GM21529 (cell line): ENCODE results near the gene SLC24A3.
"Not testable (repeated sequence)": the region's sequence is repeated elsewhere in the genome, so short reads cannot be mapped to it uniquely, and the experiment has no call there.

ENCODE experiments used
- ATAC-seq: cut with Tn5 transposase; IDR thresholded peaks from one replicate; pipeline ENCODE4 v1.9.1; 2021; ENCODE audit not compliant: unreplicated experiment

Gene SLC24A3

DNA sequence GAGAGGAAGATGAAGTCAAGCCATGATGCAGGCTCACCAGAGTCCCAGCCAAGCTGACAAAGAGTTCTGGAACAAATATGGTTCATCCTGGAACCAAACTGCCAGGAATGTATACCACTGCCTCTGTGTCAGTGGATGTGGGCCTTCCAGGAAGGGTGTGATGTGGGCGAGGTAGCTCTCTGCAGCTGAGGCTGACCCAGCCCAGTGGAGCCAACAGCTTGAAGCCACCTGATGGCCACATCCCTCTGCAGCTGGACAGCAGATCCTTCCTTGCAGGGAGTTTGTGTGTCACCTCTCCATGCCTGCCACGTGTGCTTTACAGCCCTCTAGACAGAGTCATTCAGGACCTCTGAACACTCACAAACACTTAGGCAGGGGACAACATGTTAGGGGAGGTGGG, 403.6 kb downstream of the SLC24A3 start:
- ATAC-seq: no peak

GRCh38 chr20:19616620-19617019, 404.2 kb downstream of the SLC24A3 start:
- ATAC-seq: no peak

DNA sequence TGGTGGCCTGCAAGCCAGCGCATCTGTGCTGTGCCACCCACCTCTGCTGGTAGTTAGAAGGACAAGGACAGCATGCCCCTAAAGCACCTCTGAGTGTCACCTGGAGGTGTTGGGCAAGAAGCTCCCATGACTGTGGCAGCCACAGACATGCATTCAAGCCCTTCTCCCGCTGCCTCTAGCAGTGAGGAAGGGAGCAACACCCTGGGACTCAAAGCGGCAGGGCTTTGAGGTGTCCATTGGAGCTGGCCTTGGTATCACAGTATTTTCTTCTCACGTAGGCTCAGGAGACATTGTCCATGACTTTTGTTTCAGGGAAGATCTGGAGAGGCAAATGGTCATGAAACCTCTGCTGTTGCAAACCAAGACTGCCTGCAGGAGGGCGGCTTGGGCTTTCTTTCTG, 404.8 kb downstream of the SLC24A3 start:
- ATAC-seq: no peak

DNA sequence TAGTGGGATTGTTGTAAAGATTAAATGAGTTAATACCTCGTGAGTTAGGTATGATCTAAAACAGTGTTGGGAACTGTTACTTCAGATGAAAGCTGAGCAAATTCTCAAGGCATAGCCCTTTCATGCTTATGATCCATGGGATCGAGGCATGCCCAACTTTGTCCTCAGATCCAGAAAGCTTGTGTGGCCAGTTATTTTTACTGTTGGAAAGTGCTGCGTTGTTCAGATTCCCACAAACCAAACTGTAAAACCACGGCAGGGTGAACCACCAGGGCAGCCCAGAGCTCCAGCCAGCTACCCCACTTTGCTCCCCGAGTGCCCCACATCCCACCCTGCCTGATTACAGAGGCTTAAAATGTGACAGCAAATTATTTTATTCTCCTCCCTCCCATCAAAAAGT, 406.3 kb downstream of the SLC24A3 start:
- no peak for ATAC-seq

DNA sequence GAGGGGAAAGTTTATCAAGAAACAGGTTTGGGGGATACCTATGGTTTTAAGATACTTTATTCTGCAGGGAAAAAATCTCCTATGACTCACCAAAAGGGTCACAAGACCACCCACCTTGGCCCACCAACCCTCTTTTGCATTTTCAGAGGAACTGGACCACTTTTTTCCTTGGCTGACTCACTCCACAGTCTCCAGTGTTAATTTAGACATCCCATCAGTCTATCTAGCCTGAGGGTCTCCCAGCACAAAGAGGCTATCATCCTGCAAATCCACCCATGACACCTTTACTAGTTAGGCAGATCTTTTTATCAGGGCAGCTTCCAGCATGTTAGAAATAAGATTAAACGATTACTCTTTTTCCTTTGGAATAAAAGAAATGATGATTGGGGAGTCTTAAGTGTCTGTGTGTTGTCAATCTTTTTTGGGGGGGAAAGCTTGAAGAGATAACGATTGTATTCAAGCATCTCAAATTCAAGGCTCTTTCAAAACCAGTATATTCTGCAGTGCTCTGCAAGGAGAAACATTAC, 407.5 kb downstream of the SLC24A3 start:
- no peak for ATAC-seq

- no peak for ATAC-seq
Measured at GRCh38 chr20:19620446-19620845, 408.0 kb downstream of the SLC24A3 start.

DNA sequence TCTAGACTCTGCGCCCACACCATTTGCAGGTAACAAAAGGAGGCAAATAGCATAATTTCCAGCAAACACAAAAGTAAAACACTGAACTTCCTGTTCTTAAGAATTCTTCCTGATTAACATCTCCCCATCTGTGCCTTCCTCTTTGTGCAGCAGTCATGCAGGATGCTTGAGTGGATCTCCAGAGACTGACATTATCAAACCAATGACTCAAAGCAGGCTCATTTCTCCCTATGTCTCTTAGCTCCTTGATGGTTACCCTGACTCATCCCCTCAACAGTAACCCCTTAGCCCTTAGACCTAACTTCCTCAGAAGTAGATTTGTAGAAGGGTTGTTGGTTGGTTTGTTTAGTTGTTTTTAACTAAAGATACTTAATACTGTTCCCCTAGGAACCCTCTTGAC, 408.6 kb downstream of the SLC24A3 start:
- no peak for ATAC-seq

DNA sequence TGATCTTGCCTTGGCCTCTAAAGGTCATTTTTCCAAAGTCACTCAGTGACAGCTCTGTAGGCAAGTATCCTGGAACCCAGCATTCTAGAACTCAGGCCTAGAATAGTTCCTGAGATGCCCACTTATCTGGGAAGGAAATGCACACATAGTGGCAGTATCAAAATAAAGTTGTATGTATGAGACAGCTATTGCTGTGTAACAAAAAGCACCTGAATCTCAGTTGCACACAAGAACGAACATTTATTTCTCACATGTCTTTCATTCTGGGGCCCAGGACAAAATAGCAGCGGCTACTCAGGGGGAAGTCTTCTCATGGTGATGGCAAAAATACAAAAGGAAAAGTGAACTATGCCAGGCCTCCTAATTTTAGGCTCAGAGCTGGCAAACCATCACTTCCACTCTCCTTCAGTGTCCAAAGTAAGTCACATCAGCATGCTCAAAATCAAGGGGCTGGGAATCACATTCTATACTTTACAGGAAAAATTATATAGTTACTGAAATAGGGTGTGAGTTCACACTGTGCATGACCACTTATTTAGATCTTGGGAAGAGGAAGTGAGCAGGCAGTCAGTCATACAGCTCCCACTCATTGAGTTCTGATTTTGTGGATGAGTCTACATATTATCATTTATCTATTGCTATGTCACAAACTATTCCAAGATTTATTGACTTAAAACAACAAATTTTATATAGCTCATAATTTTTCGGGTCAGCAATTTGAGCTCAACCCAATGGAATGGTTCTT, 412.0 kb downstream of the SLC24A3 start:
- ATAC-seq: no peak

- no peak for ATAC-seq
Measured at GRCh38 chr20:19625426-19625825, 413.0 kb downstream of the SLC24A3 start.

DNA sequence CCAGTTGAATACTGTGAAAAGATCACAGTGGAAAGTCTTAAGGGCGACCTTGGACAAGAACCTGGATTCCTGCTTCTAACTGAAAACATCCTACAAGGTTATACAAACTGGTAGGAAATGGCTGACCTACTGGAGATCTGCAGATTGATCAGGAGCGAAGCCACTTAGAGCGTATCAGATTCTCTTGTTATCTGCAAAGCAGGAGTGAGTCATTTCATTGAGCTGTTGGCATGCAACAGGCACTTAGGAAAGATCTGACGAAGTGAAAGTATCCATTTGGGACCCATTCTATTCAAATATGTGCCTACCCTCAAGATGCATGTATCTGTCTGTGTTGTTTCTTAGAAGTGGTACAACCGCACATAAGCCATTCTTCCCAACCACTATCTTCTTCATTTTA, 414.5 kb downstream of the SLC24A3 start:
- no peak for ATAC-seq

- peak; percentile 83 for ATAC-seq
Measured at GRCh38 chr20:19628570-19629134, 416.2 kb downstream of the SLC24A3 start.

GRCh38 chr20:19631410-19631809, 419.0 kb downstream of the SLC24A3 start:
- ATAC-seq: no peak

- no peak for ATAC-seq
Measured at GRCh38 chr20:19633985-19634384, 421.5 kb downstream of the SLC24A3 start.

DNA sequence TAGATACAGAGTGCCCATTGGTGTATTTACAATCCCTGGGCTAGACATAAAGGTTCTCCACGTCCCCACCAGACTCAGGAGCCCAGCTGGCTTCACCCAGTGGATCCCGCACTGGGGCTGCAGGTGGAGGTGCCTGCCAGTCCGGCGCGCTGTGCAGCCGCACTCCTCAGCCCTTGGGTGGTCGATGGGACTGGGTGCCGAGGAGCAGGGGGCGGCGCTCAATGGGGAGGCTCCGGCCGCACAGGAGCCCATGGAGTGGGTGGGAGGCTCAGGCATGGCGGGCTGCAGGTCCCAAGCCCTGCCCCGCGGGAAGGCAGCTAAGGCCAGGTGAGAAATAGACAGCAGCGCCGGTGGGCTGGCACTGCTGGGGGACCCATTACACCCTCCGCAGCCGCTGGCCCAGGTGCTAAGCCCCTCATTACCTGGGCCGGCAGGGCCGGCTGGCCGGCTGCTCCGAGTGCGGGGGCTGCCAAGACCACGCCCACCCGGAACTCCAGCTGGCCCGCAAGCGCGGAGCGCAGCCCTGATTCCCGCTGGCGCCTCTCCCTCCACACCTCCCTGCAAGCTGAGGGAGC, 427.1 kb downstream of the SLC24A3 start:
- ATAC-seq: not testable (repeated sequence)

GRCh38 chr20:19642860-19643259, 430.4 kb downstream of the SLC24A3 start:
- ATAC-seq: no peak

GRCh38 chr20:19644085-19644484, 431.6 kb downstream of the SLC24A3 start:
- peak; percentile 69 for ATAC-seq

DNA sequence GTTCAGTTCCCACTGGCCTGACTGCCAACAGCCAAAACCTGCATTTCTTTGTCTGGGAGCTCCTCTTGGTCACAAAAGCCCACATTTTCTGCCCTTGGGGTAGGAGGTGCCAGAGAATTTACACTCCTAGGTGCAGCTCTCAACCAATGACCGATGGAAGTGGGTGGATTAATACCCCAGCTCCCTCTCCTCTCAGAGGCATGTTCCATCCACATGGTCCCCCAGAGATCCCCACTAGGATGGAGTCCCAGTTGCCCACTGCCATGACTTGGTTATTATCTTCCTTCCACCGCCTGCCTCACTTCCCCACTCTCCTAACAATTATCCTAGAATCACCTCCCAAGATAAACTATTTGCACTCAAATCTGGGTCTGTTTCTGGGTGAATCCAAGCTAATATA, 434.5 kb downstream of the SLC24A3 start:
- ATAC-seq: no peak

GRCh38 chr20:19648024-19648423, 435.6 kb downstream of the SLC24A3 start:
- ATAC-seq: no peak

- ATAC-seq: no peak
Measured at GRCh38 chr20:19649041-19649440, 436.6 kb downstream of the SLC24A3 start.

DNA sequence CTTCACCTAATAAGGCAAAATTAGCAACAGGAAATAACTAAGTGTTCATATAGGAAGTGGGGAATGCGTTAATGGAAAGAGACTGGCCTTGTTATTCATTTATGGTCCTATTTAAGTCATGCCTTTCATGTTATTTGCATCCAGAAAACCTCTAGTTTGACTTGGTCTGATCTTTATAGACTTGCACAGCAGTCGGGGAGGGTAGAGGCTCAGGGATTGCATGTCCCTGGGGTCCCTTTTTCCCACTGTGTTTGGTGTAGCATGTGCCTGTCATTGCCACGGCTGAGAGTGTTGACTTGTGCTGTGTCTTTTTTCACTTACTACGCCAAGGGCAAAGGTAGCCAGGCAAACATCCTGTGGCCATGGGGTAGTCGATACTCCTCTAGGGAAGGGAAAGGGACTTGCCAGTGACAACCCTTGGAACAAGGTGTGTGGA, 440.2 kb downstream of the SLC24A3 start:
- peak; percentile 60 for ATAC-seq

DNA sequence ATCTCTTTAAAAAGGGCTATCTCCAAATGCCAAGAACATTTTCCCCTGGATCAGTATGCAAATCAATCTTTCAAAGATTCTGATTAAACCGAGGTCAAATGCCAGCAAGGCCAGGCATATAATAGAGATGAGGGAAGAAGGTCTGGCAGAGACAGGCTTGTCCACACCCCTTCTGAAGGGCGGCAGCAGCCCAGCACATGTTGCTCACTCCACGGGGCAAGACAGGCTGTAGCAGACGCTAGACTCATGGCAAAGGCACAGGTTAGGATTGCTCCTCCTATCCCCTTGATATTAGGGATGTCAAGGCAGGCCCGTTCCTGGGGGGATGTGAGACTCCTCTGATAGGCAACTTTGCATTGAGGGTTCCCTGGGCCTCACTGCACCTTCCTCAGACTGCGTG, 440.9 kb downstream of the SLC24A3 start:
- ATAC-seq: no peak

DNA sequence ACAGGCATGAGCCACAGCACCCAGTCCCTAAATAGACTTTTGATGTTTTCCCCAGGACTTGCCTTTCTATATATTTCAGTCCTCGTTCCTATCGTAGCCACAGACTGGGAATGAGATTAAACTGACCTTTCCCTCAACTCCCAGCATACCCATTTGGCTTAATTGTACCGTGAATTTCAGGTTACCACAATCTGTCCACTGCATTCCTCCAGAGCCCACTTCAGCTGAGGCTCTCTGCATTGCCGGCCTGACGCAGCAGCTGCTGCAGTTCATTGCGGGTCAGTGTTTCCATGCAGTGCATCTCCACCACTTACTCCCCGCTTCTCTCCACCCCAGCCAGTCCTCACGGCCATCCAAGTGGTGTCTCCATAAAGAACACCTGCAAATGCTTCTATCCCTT, 442.5 kb downstream of the SLC24A3 start:
- ATAC-seq: no peak
